ENCODE data around the gene NANOS3. TPM values are rescaled to one million over a fixed set of nuclear protein-coding genes. Genes with fewer than 3 reads are reported as not detected.

The NANOS3 gene
- total and polyA plus RNA-seq, 2 experiments from 2014 or later: not detected

- DNase-seq (ENCODE audit: low spot score) (peak; percentile 76), ATAC-seq (peak; percentile 93)
- Mint-ChIP-seq H3K4me1 (no peaks in the 10 kb centered on the region), H3K9me3 (peaks cover 9% of the 10 kb centered on the region; the same call in 2 of the 3 replicates), H3K36me3 (ENCODE audit: low read depth) (peaks cover 61% of the 10 kb centered on the region), H3K27ac (peak overlapping the region; percentile 91), H3K4me3 (no peak overlapping the region), H3K27me3 (ENCODE audit: insufficient read depth, low read depth, poor library complexity) (peaks cover 5% of the 10 kb centered on the region)
- H3K4me2 ChIP-seq: no peak overlapping the region
- H3K36me3 ChIP-seq (ENCODE audit: insufficient read depth): peaks cover 5% of the 10 kb centered on the region; the same call in 1 of the 2 replicates
- no peak overlapping the region for H3K27ac ChIP-seq (ENCODE audit: low read depth)
- H2AFZ ChIP-seq: no peak overlapping the region
- no peaks in the 10 kb centered on the region for H3K27me3 ChIP-seq (ENCODE audit: insufficient read depth)
- H3K9me2 ChIP-seq (ENCODE audit: insufficient read depth): no peaks in the 10 kb centered on the region
- no peaks in the 10 kb centered on the region for H3K4me1 ChIP-seq (ENCODE audit: insufficient read depth)
- no peaks in the 10 kb centered on the region for H3K79me2 ChIP-seq (replicated peaks; ENCODE audit: insufficient read depth)
- H3F3A ChIP-seq (replicated peaks; ENCODE audit: low read depth): no peaks in the 10 kb centered on the region
- no peak overlapping the region for H3K4me3 ChIP-seq
- TF ChIP-seq NANOG (IDR thresholded peaks at IDR 0.05; ENCODE audit: borderline replicate concordance) (no peak), STAT1 (IDR thresholded peaks at IDR 0.05; ENCODE audit: unreplicated experiment) (no peak), POLR2AphosphoS5 (IDR thresholded peaks at IDR 0.05; ENCODE audit: low read depth) (no peak), ETS1 (IDR thresholded peaks at IDR 0.05) (0 out of 2 replicates have a peak, but pooled peaks have one; percentile 35), ZNF462 (CRISPR knock-in tag; IDR thresholded peaks at IDR 0.05) (no peak), CTCF (conservative IDR thresholded peaks at IDR 0.05; ENCODE audit: low read depth in 2 of 2) (no peak), EZH2phosphoT487 (IDR thresholded peaks at IDR 0.05; ENCODE audit: unreplicated experiment) (no peak), JUNB (IDR thresholded peaks at IDR 0.05; ENCODE audit: unreplicated experiment) (no peak), REST (IDR thresholded peaks at IDR 0.05; ENCODE audit: unreplicated experiment) (no peak), CREB1 (CRISPR knock-in tag; IDR thresholded peaks at IDR 0.05; ENCODE audit: low read depth) (peak; percentile 80), ZNF331 (CRISPR knock-in tag; IDR thresholded peaks at IDR 0.05; ENCODE audit: low read depth) (no peak), EZH2 (IDR thresholded peaks at IDR 0.05; ENCODE audit: low read depth, unreplicated experiment) (no peak), ZNF114 (CRISPR knock-in tag; IDR thresholded peaks at IDR 0.05) (no peak)
- H4K20me1 ChIP-seq (replicated peaks; ENCODE audit: insufficient read depth): peaks cover 4% of the 10 kb centered on the region
Measured at GRCh38 chr19:13920940-13921747, 44.2 kb downstream of the NANOS3 start.

Data from GM23338 (cell line).